ENCODE data around the gene DNM2.

The DNM2 gene

GRCh38 chr19:10812902-10813404 is 95.1 kb downstream of the DNM2 start:
- peak; percentile 87 for TF ChIP-seq MAX (IDR thresholded peaks at IDR 0.05; ENCODE audit: low read depth, low read length)
- TF ChIP-seq MYC (IDR thresholded peaks at IDR 0.05; ENCODE audit: low read depth, low read length), result peak; percentile 86
- no peak for TF ChIP-seq CTCF (IDR thresholded peaks at IDR 0.05; ENCODE audit: low read depth, low read length)
- no peak for TF ChIP-seq POLR2A (IDR thresholded peaks at IDR 0.05; ENCODE audit: extremely low read depth, insufficient read length)
- H3K4me3 ChIP-seq (ENCODE audit: low read depth, low read length), result no peak overlapping the region
- peak; percentile 94 for DNase-seq (ENCODE audit: low read depth)

GRCh38 chr19:10815007-10815536 is 97.2 kb downstream of the DNM2 start:
- no peak overlapping the region for H3K4me3 ChIP-seq (ENCODE audit: low read depth, low read length)
- no peak for DNase-seq (ENCODE audit: low read depth)

GRCh38 chr19:10815969-10816644 is 98.2 kb downstream of the DNM2 start:
- TF ChIP-seq MYC (IDR thresholded peaks at IDR 0.05; ENCODE audit: low read depth, low read length), result no peak
- TF ChIP-seq MAX (IDR thresholded peaks at IDR 0.05; ENCODE audit: low read depth, low read length), result no peak
- TF ChIP-seq POLR2A (IDR thresholded peaks at IDR 0.05; ENCODE audit: extremely low read depth, insufficient read length), result no peak
- TF ChIP-seq CTCF (IDR thresholded peaks at IDR 0.05; ENCODE audit: low read depth, low read length), result no peak
- no peak for DNase-seq (ENCODE audit: low read depth)
- no peak overlapping the region for H3K4me3 ChIP-seq (ENCODE audit: low read depth, low read length)

More at GRCh38 chr19:10815007-10815536, 97.2 kb downstream of the DNM2 start:
- no peak for TF ChIP-seq MAX (IDR thresholded peaks at IDR 0.05; ENCODE audit: low read depth, low read length)
- no peak for TF ChIP-seq MYC (IDR thresholded peaks at IDR 0.05; ENCODE audit: low read depth, low read length)
- no peak for TF ChIP-seq CTCF (IDR thresholded peaks at IDR 0.05; ENCODE audit: low read depth, low read length)
- TF ChIP-seq POLR2A (IDR thresholded peaks at IDR 0.05; ENCODE audit: extremely low read depth, insufficient read length), result no peak

GRCh38 chr19:10816691-10817090 is 98.8 kb downstream of the DNM2 start:
- TF ChIP-seq MYC (IDR thresholded peaks at IDR 0.05; ENCODE audit: low read depth, low read length) (no peak), CTCF (IDR thresholded peaks at IDR 0.05; ENCODE audit: low read depth, low read length) (no peak), POLR2A (IDR thresholded peaks at IDR 0.05; ENCODE audit: extremely low read depth, insufficient read length) (no peak), MAX (IDR thresholded peaks at IDR 0.05; ENCODE audit: low read depth, low read length) (no peak)
- DNase-seq (ENCODE audit: low read depth), result no peak
- no peak overlapping the region for H3K4me3 ChIP-seq (ENCODE audit: low read depth, low read length)

- TF ChIP-seq CTCF (IDR thresholded peaks at IDR 0.05; ENCODE audit: low read depth, low read length), result no peak
- no peak for TF ChIP-seq POLR2A (IDR thresholded peaks at IDR 0.05; ENCODE audit: extremely low read depth, insufficient read length)
- TF ChIP-seq MAX (IDR thresholded peaks at IDR 0.05; ENCODE audit: low read depth, low read length), result no peak
- TF ChIP-seq MYC (IDR thresholded peaks at IDR 0.05; ENCODE audit: low read depth, low read length), result no peak
- no peak overlapping the region for H3K4me3 ChIP-seq (ENCODE audit: low read depth, low read length)
Observed at GRCh38 chr19:10817291-10818038, 99.6 kb downstream of the DNM2 start.

More at GRCh38 chr19:10817291-10818038, 99.6 kb downstream of the DNM2 start:
- DNase-seq (ENCODE audit: low read depth), result no peak
